GM12874 (cell line): ENCODE results near the gene SBF2.

Source experiments
- CTCF ChIP-seq: IDR thresholded peaks from 2 replicates; pipeline ENCODE4 v1.5.1; 2011; ENCODE audit warnings: low read depth, mild to moderate bottlenecking, control low read depth, low read length, moderate library complexity; ENCODE audit not compliant: insufficient read depth

Gene SBF2

DNA sequence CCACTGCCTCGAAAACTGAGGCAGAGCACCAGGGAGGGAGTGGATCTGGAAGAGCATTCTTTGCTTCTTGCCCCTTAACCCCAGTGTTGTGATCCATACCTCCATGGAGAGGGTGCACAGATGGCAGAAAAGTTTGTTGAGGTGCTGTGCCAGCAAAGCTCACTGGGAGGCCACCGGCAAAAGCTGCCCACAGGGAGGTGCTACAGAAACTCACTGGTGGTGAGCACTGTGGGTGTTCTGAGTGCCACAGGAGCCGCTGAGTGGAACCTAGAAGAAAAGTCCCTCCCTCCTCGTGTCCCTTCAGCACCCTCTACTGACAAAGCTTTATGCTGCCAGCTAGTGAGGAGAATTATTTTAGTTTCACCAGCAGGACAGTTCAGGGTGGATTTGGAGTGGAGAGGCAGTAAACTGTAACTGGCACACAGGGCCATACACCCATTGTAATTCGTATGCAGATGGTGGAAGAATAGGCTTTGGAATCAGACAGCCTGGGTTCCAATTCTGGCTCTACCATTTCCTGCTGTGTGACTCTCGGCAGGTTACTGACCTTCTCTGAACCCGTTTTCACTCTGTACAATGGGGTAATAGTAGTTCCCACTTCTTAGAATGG is 545.6 kb downstream of the SBF2 start:
- peak; percentile 82 for TF ChIP-seq CTCF

GRCh38 chr11:9747828-9748227 is 546.2 kb downstream of the SBF2 start:
- TF ChIP-seq CTCF = no peak

GRCh38 chr11:9747229-9747628 is 546.8 kb downstream of the SBF2 start:
- no peak for TF ChIP-seq CTCF

- TF ChIP-seq CTCF = no peak
Observed at GRCh38 chr11:9745411-9746211, 548.4 kb downstream of the SBF2 start.

DNA sequence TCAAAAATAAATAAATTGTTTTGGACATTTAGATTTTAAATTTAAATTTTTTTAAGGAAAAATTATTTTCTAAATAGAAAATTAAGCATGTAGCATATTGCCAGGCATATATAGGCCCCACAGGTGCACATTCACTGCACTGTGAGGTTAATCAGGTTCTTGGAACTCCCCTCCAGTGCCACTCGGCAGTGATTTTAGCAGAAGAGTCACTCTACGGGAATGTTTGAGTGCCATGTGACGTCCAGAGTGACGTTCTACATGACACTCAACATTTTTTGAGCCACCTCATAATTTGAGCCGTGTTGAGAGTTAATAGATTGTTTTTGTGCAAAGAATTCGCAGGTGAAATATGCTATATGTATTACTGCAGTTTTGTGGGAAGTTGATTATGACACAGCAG is 552.8 kb downstream of the SBF2 start:
- no peak for TF ChIP-seq CTCF

DNA sequence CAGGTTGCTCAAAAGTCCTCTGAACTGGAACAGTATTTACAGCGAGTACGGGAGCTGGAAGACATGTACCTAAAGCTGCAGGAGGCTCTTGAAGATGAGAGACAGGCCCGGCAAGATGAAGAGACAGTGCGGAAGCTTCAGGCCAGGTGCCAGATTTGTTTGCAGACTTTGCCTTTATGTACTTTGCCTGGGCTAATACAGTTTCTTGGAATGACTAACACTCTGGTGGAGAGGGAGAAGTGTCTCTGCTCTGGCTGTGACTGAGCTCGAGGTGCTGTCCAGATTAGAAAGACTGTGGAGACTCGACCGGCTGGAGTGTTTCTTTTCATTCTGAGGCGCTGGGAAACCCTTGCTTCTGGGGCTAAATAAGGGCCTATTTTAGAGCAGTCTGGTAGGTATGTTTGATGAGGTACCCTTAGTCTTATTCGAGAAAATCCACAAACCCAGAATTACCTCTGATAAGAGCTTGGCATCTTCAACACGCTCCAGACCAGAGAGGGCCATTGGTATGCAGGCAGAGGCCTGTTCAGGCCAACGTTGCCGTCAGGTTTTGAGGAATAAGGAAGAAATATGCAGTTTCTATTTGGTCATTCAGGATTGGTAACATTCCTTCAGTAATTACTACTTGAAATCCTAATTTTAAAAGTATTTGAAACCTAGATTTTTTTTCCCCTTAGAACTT is 553.7 kb downstream of the SBF2 start:
- TF ChIP-seq CTCF = no peak

DNA sequence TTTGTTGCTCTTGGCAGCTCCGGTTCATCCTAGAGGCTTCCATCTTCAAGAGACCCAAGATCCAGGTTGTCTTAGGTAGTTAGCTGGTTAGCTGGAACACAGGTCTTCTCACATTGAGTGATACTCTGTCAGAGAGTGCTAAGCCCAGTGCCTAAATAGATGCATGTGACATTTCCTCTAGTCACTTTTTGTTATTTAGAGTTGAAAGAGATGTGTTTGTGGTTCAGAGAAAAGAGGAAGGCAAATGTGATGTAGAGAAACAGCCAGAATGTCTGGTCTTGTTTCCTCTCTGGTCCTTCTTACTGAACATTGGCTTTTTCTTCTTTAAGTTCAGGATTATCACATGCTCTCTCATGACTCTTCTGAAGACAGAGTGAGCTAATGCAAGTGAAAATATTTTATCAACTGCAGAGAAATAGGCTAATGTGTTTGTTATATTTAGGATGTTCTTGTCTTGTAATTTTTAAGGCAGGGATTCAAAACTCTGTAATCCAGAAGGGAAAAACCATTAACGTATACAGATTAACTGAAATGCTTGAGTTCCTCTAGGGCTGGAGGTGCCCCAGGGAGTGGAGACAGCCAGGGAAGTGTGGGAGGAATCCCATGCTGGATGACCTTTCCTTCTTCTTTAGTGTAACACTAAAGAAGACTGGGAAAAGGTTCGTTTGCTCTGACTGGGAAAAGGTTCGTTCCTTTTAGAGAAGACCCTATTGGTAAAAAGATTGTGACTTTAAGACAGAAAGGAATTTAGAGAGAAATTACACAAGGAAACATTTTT is 554.7 kb downstream of the SBF2 start:
- no peak for TF ChIP-seq CTCF
